H1 (cell line): Measurements from ENCODE around the gene LAPTM4A. TPM values are rescaled to one million over a fixed set of nuclear protein-coding genes. Genes with fewer than 3 reads are reported as not detected.

ENCODE experiments used
- SP4 ChIP-seq: IDR thresholded peaks from 2 replicates; pipeline ENCODE4 v1.6.1; 2012; ENCODE audit warnings: low read length, inconsistent platforms
- SUZ12 ChIP-seq: fragments of 200-600 bp; sonication (generic); IDR thresholded peaks from 2 replicates; pipeline ENCODE4 v1.6.1; 2012; ENCODE audit warnings: mild to moderate bottlenecking, inconsistent platforms, low read length, moderate library complexity, mixed read lengths
- polyA plus RNA-seq, 7 experiments: library from polyadenylated mRNA; depleted of rRNA in 3 of 7; stranded (reverse) in 5 of 7; unstranded in 2 of 7; fragments of >200 nt in 5 of 7; fragments of 200-250 nt in 2 of 7; gene quantifications; 1 replicate in 5 of 7; 2 replicates in 1 of 7; 4 replicates in 1 of 7; pipeline versions ENCODE4 v1.2.1 to v1.2.3, GENCODE V29; 2011 to 2013; ENCODE audit warnings: missing spikeins in 2 of 7, mixed read lengths in 2 of 7
- total RNA-seq: library from RNA; stranded (reverse); fragmentation: NEBNext Ultra II Directional; extraction: Animal tissue kit (Norgen Biotek cat#: 25700); gene quantifications from 2 replicates; pipeline ENCODE4 v1.2.1, GENCODE V29; 2021
- TF ChIP-seq, protein P1 (sequence below): fragments of 300-600 bp; sonication (generic); IDR thresholded peaks from 2 replicates; pipeline ENCODE4 v1.7.1; 2012; ENCODE audit warnings: low read length, moderate library complexity, mild to moderate bottlenecking, inconsistent platforms; ENCODE audit not compliant: insufficient replicate concordance
- TF ChIP-seq, protein P2 (sequence below): IDR thresholded peaks from 2 replicates; pipeline ENCODE4 v1.6.1; 2012; ENCODE audit warnings: inconsistent platforms
- TF ChIP-seq, protein P3 (sequence below): IDR thresholded peaks from 2 replicates; pipeline ENCODE4 v1.6.1; 2011; ENCODE audit warnings: low read length, improper control_type of control experiment

Gene LAPTM4A
- total and polyA plus RNA-seq, 2 of the 8 experiments (the other 6 are each of a cell fraction or from before 2014, with no cell fraction given): 193 to 419 TPM

DNA sequence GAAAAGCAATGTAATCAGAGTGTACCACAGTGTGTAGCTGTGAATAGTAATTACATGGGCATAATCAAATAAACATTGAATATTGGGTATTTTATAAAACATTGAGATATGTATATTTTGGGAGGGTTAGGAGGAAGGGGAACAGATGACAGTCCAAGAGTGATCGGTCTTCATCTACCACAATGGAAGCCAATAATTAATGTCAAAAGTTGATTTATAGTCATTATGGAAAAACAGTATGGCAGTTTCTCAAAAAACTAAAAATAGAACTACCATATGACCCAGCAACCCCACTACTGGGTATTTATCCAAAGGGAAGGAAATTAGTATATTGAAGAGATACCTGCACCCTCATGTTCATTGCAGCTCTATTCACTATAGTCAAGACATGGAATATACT is 5.8 kb upstream of the LAPTM4A start (continued):
- TF ChIP-seq, protein P1, sequence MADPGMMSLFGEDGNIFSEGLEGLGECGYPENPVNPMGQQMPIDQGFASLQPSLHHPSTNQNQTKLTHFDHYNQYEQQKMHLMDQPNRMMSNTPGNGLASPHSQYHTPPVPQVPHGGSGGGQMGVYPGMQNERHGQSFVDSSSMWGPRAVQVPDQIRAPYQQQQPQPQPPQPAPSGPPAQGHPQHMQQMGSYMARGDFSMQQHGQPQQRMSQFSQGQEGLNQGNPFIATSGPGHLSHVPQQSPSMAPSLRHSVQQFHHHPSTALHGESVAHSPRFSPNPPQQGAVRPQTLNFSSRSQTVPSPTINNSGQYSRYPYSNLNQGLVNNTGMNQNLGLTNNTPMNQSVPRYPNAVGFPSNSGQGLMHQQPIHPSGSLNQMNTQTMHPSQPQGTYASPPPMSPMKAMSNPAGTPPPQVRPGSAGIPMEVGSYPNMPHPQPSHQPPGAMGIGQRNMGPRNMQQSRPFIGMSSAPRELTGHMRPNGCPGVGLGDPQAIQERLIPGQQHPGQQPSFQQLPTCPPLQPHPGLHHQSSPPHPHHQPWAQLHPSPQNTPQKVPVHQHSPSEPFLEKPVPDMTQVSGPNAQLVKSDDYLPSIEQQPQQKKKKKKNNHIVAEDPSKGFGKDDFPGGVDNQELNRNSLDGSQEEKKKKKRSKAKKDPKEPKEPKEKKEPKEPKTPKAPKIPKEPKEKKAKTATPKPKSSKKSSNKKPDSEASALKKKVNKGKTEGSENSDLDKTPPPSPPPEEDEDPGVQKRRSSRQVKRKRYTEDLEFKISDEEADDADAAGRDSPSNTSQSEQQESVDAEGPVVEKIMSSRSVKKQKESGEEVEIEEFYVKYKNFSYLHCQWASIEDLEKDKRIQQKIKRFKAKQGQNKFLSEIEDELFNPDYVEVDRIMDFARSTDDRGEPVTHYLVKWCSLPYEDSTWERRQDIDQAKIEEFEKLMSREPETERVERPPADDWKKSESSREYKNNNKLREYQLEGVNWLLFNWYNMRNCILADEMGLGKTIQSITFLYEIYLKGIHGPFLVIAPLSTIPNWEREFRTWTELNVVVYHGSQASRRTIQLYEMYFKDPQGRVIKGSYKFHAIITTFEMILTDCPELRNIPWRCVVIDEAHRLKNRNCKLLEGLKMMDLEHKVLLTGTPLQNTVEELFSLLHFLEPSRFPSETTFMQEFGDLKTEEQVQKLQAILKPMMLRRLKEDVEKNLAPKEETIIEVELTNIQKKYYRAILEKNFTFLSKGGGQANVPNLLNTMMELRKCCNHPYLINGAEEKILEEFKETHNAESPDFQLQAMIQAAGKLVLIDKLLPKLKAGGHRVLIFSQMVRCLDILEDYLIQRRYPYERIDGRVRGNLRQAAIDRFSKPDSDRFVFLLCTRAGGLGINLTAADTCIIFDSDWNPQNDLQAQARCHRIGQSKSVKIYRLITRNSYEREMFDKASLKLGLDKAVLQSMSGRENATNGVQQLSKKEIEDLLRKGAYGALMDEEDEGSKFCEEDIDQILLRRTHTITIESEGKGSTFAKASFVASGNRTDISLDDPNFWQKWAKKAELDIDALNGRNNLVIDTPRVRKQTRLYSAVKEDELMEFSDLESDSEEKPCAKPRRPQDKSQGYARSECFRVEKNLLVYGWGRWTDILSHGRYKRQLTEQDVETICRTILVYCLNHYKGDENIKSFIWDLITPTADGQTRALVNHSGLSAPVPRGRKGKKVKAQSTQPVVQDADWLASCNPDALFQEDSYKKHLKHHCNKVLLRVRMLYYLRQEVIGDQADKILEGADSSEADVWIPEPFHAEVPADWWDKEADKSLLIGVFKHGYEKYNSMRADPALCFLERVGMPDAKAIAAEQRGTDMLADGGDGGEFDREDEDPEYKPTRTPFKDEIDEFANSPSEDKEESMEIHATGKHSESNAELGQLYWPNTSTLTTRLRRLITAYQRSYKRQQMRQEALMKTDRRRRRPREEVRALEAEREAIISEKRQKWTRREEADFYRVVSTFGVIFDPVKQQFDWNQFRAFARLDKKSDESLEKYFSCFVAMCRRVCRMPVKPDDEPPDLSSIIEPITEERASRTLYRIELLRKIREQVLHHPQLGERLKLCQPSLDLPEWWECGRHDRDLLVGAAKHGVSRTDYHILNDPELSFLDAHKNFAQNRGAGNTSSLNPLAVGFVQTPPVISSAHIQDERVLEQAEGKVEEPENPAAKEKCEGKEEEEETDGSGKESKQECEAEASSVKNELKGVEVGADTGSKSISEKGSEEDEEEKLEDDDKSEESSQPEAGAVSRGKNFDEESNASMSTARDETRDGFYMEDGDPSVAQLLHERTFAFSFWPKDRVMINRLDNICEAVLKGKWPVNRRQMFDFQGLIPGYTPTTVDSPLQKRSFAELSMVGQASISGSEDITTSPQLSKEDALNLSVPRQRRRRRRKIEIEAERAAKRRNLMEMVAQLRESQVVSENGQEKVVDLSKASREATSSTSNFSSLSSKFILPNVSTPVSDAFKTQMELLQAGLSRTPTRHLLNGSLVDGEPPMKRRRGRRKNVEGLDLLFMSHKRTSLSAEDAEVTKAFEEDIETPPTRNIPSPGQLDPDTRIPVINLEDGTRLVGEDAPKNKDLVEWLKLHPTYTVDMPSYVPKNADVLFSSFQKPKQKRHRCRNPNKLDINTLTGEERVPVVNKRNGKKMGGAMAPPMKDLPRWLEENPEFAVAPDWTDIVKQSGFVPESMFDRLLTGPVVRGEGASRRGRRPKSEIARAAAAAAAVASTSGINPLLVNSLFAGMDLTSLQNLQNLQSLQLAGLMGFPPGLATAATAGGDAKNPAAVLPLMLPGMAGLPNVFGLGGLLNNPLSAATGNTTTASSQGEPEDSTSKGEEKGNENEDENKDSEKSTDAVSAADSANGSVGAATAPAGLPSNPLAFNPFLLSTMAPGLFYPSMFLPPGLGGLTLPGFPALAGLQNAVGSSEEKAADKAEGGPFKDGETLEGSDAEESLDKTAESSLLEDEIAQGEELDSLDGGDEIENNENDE: no peak
- TF ChIP-seq, protein P2, sequence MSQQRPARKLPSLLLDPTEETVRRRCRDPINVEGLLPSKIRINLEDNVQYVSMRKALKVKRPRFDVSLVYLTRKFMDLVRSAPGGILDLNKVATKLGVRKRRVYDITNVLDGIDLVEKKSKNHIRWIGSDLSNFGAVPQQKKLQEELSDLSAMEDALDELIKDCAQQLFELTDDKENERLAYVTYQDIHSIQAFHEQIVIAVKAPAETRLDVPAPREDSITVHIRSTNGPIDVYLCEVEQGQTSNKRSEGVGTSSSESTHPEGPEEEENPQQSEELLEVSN: no peak
- TF ChIP-seq SUZ12: no peak
- TF ChIP-seq SP4: no peak
- TF ChIP-seq, protein P3, sequence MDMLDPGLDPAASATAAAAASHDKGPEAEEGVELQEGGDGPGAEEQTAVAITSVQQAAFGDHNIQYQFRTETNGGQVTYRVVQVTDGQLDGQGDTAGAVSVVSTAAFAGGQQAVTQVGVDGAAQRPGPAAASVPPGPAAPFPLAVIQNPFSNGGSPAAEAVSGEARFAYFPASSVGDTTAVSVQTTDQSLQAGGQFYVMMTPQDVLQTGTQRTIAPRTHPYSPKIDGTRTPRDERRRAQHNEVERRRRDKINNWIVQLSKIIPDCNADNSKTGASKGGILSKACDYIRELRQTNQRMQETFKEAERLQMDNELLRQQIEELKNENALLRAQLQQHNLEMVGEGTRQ: no peak
